ENCODE results near the gene SERF2. TPM values are rescaled to one million over a fixed set of nuclear protein-coding genes. Genes with fewer than 3 reads are reported as not detected.

The SERF2 gene
- total and polyA plus RNA-seq, 2 of the 8 experiments (the other 6 are each of a cell fraction or from before 2014, with no cell fraction given) = 655 to 999 TPM

DNA sequence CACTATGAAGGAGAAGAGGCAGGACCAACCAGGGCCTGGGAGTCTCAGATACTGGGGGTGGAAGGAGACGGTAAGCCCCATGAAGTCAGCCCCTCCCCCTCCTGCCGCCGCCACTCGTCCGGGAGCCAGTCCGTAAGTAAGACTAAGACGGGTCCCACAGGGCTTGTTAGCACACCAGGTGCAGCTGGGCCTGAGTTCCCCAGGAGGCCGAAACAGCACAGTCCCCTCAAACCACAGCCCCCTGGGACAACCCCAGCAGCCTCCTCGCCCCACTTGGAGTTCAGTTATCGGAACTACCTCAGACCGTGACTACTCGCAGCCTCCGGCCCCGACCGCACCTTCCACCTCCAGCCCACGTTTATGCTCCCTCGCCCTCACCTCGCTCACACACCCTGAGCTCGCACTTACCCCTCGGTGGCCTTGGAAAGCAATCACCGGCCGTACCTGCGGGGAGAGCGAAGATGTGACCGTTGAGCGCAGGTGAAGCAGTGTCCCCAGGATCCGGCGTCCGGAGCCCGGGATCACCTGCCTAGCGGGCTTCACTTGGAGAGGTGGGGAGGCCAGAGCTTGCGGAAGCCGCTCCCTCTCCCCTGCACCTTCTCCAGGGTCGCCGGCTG is 15.9 kb upstream of the SERF2 start (continued):
- TF ChIP-seq CHD2 (IDR thresholded peaks at IDR 0.05; ENCODE audit: low read length) (no peak), EP300 (IDR thresholded peaks at IDR 0.05; ENCODE audit: borderline replicate concordance in 1 of 2, low read depth in 2 of 2, low read length in 2 of 2) (no peak), RAD21 (IDR thresholded peaks at IDR 0.05 in 1 of 2, conservative IDR thresholded peaks at IDR 0.05 in 1 of 2; ENCODE audit: low read depth in 2 of 2, low read length in 2 of 2) (no peak), CEBPB (IDR thresholded peaks at IDR 0.05; ENCODE audit: low read depth, low read length) (no peak), TEAD4 (IDR thresholded peaks at IDR 0.05; ENCODE audit: low read depth, low read length) (no peak), CTCF (IDR thresholded peaks at IDR 0.05; ENCODE audit: control extremely low read depth in 1 of 3, insufficient read depth in 1 of 3, low read depth in 1 of 3, low read length in 3 of 3) (no peak), NANOG (IDR thresholded peaks at IDR 0.05; ENCODE audit: insufficient read depth, low read depth, low read length, poor library complexity, severe bottlenecking) (no peak), HDAC6 (IDR thresholded peaks at IDR 0.05; ENCODE audit: low read depth, low read length) (no peak), BCL11A (IDR thresholded peaks at IDR 0.05; ENCODE audit: low read depth in 2 of 2, low read length in 2 of 2) (no peak), CREB1 (IDR thresholded peaks at IDR 0.05) (no peak; the same call in 1 of the 2 replicates), SRF (IDR thresholded peaks at IDR 0.05; ENCODE audit: low read depth, low read length) (no peak), EZH2 (IDR thresholded peaks at IDR 0.05; ENCODE audit: low read depth, low read length, severe bottlenecking) (peak; percentile 30)
- TF ChIP-seq, protein P1, sequence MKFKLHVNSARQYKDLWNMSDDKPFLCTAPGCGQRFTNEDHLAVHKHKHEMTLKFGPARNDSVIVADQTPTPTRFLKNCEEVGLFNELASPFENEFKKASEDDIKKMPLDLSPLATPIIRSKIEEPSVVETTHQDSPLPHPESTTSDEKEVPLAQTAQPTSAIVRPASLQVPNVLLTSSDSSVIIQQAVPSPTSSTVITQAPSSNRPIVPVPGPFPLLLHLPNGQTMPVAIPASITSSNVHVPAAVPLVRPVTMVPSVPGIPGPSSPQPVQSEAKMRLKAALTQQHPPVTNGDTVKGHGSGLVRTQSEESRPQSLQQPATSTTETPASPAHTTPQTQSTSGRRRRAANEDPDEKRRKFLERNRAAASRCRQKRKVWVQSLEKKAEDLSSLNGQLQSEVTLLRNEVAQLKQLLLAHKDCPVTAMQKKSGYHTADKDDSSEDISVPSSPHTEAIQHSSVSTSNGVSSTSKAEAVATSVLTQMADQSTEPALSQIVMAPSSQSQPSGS (IDR thresholded peaks at IDR 0.05; ENCODE audit: low read length) = no peak
